Keratinocyte (primary cell): ENCODE results near the gene MED16.

Experiments used
- EZH2 ChIP-seq: IDR thresholded peaks from one replicate; pipeline ENCODE4 v1.6.1; 2012; ENCODE audit warnings: inconsistent platforms, mild to moderate bottlenecking, low read length, moderate library complexity
- TF ChIP-seq, protein P1 (sequence below), 3 experiments: IDR thresholded peaks in 1 of 3; conservative IDR thresholded peaks in 1 of 3; optimal IDR thresholded peaks in 1 of 3; 2 replicates in 2 of 3; 3 replicates in 1 of 3; pipeline versions ENCODE3 to v1.5.1; 2011; ENCODE audit warnings: low read length in 3 of 3, mild to moderate bottlenecking in 3 of 3, moderate library complexity in 2 of 3, control low read depth in 1 of 3, inconsistent platforms in 1 of 3; ENCODE audit not compliant: insufficient read depth in 2 of 3; ENCODE audit errors: extremely low read depth in 1 of 3

DNA sequence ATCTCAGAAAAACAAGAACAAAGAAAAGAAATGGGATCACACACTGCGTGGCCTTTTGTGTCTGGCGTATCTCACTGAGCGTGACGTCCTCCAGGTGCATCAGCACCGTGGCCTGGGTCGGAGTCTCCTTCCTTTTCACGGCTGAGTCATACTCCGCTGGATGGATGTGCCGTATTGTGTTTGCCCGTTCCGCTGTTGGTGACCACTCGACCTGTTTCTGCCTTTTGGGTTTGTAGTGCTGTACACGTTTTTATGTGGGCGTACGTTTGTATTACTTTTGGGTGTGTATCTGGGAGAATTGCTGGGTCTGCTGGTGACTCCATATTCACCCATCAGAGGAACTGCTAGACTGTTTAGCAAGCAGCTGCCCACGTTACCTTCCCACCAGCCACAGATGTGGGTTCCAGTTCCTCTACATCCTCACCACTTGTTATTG lies 44.3 kb upstream of the MED16 start:
- TF ChIP-seq, protein P1, sequence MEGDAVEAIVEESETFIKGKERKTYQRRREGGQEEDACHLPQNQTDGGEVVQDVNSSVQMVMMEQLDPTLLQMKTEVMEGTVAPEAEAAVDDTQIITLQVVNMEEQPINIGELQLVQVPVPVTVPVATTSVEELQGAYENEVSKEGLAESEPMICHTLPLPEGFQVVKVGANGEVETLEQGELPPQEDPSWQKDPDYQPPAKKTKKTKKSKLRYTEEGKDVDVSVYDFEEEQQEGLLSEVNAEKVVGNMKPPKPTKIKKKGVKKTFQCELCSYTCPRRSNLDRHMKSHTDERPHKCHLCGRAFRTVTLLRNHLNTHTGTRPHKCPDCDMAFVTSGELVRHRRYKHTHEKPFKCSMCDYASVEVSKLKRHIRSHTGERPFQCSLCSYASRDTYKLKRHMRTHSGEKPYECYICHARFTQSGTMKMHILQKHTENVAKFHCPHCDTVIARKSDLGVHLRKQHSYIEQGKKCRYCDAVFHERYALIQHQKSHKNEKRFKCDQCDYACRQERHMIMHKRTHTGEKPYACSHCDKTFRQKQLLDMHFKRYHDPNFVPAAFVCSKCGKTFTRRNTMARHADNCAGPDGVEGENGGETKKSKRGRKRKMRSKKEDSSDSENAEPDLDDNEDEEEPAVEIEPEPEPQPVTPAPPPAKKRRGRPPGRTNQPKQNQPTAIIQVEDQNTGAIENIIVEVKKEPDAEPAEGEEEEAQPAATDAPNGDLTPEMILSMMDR (optimal IDR thresholded peaks at IDR 0.05 in 1 of 3, IDR thresholded peaks at IDR 0.05 in 1 of 3, conservative IDR thresholded peaks at IDR 0.05 in 1 of 3; ENCODE audit: extremely low read depth in 1 of 3, insufficient read depth in 2 of 3, low read length in 3 of 3): no peak
- TF ChIP-seq EZH2: no peak
